ENCODE results near the gene IRF5. TPM values are rescaled to one million over a fixed set of nuclear protein-coding genes. Genes with fewer than 3 reads are reported as not detected.

Gene IRF5
- polyA plus RNA-seq, 1 experiment, result 0.36 TPM

- H3K4me3 ChIP-seq (ENCODE audit: low read depth, low read length), result no peak overlapping the region
- DNase-seq (ENCODE audit: low read depth), result no peak
- ChIA-PET CTCF (interaction anchor here (1.4 kb wide), 1 partner anchor 14 kb away, joined by 3 read pairs; no protein-coding TSS in a partner anchor), POLR2A (no interaction called here)
- H3K36me3 ChIP-seq (ENCODE audit: control insufficient read depth, insufficient read depth, low read length), result no peaks in the 10 kb centered on the region
- TF ChIP-seq CTCF (IDR thresholded peaks at IDR 0.05; ENCODE audit: insufficient read depth, low read depth, low read length), result no peak
- peaks cover 20% of the 10 kb centered on the region for H3K27me3 ChIP-seq (ENCODE audit: control insufficient read depth, insufficient read depth, low read length)
Observed at GRCh38 chr7:128933180-128933891, 4.4 kb upstream of the IRF5 start.

GRCh38 chr7:128934361-128935341 is 3.1 kb upstream of the IRF5 start:
- no peak for TF ChIP-seq CTCF (IDR thresholded peaks at IDR 0.05; ENCODE audit: insufficient read depth, low read depth, low read length)
- DNase-seq (ENCODE audit: low read depth), result no peak
- Histone ChIP-seq H3K4me3 (ENCODE audit: low read depth, low read length) (no peak overlapping the region), H3K27me3 (ENCODE audit: control insufficient read depth, insufficient read depth, low read length) (peaks cover 27% of the 10 kb centered on the region), H3K36me3 (ENCODE audit: control insufficient read depth, insufficient read depth, low read length) (no peaks in the 10 kb centered on the region)
- ChIA-PET POLR2A (no interaction called here), CTCF (no interaction called here)

- DNase-seq (ENCODE audit: low read depth), result no peak
- CTCF ChIA-PET, result no interaction called here
- Histone ChIP-seq H3K36me3 (ENCODE audit: control insufficient read depth, insufficient read depth, low read length) (no peaks in the 10 kb centered on the region), H3K27me3 (ENCODE audit: control insufficient read depth, insufficient read depth, low read length) (peaks cover 31% of the 10 kb centered on the region), H3K4me3 (ENCODE audit: low read depth, low read length) (no peak overlapping the region)
- no peak for TF ChIP-seq CTCF (IDR thresholded peaks at IDR 0.05; ENCODE audit: insufficient read depth, low read depth, low read length)
- POLR2A ChIA-PET, result no interaction called here
Observed at GRCh38 chr7:128935342-128935730, 2.4 kb upstream of the IRF5 start.

GRCh38 chr7:128936798-128937197 is 929 bp upstream of the IRF5 start:
- CTCF ChIA-PET, result no interaction called here
- no peak for DNase-seq (ENCODE audit: low read depth)
- no peak for TF ChIP-seq CTCF (IDR thresholded peaks at IDR 0.05; ENCODE audit: insufficient read depth, low read depth, low read length)
- Histone ChIP-seq H3K36me3 (ENCODE audit: control insufficient read depth, insufficient read depth, low read length) (no peaks in the 10 kb centered on the region), H3K27me3 (ENCODE audit: control insufficient read depth, insufficient read depth, low read length) (peaks cover 36% of the 10 kb centered on the region), H3K4me3 (ENCODE audit: low read depth, low read length) (no peak overlapping the region)
- POLR2A ChIA-PET, result no interaction called here

- peaks cover 35% of the 10 kb centered on the region for H3K27me3 ChIP-seq (ENCODE audit: control insufficient read depth, insufficient read depth, low read length)
- H3K36me3 ChIP-seq (ENCODE audit: control insufficient read depth, insufficient read depth, low read length), result no peaks in the 10 kb centered on the region
- ChIA-PET POLR2A (no interaction called here), CTCF (no interaction called here)
- no peak for DNase-seq (ENCODE audit: low read depth)
- H3K4me3 ChIP-seq (ENCODE audit: low read depth, low read length), result no peak overlapping the region
- TF ChIP-seq CTCF (IDR thresholded peaks at IDR 0.05; ENCODE audit: insufficient read depth, low read depth, low read length), result no peak
Observed at GRCh38 chr7:128937271-128937646, 468 bp upstream of the IRF5 start.

All from BJ (cell line).